ENCODE measurements around the gene TNIP3.

Gene TNIP3

GRCh38 chr4:121146530-121146929 is 17.6 kb downstream of the TNIP3 start:
- Histone ChIP-seq H3K27me3 (ENCODE audit: low read depth, low read length) (no peaks in the 10 kb centered on the region), H3K4me3 (ENCODE audit: low read length) (no peak overlapping the region), H3K9me3 (ENCODE audit: insufficient read depth, low read length) (no peaks in the 10 kb centered on the region), H3K27ac (ENCODE audit: low read length) (no peak overlapping the region), H3K4me1 (ENCODE audit: low read length) (peaks cover 6% of the 10 kb centered on the region; the same call in 1 of the 2 replicates), H2AFZ (ENCODE audit: low read depth, low read length) (no peak overlapping the region), H3K4me2 (ENCODE audit: low read length) (no peak overlapping the region), H3K36me3 (replicated peaks; ENCODE audit: low read depth, low read length) (no peaks in the 10 kb centered on the region), H3K9ac (ENCODE audit: low read length) (no peak overlapping the region), H3K79me2 (ENCODE audit: low read length) (no peaks in the 10 kb centered on the region), H4K20me1 (ENCODE audit: insufficient read depth, low read length) (no peaks in the 10 kb centered on the region)
- no peak for TF ChIP-seq EZH2phosphoT487 (IDR thresholded peaks at IDR 0.05; ENCODE audit: low read depth)
- no peak for TF ChIP-seq CTCF (IDR thresholded peaks at IDR 0.05; ENCODE audit: low read depth, low read length)

GRCh38 chr4:121145430-121145829 is 18.7 kb downstream of the TNIP3 start:
- Histone ChIP-seq H3K9ac (ENCODE audit: low read length) (no peak overlapping the region), H3K27ac (ENCODE audit: low read length) (no peak overlapping the region), H3K79me2 (ENCODE audit: low read length) (no peaks in the 10 kb centered on the region), H3K4me3 (ENCODE audit: low read length) (no peak overlapping the region), H3K9me3 (ENCODE audit: insufficient read depth, low read length) (no peaks in the 10 kb centered on the region), H3K36me3 (replicated peaks; ENCODE audit: low read depth, low read length) (no peaks in the 10 kb centered on the region), H2AFZ (ENCODE audit: low read depth, low read length) (no peak overlapping the region), H4K20me1 (ENCODE audit: insufficient read depth, low read length) (no peaks in the 10 kb centered on the region), H3K27me3 (ENCODE audit: low read depth, low read length) (no peaks in the 10 kb centered on the region), H3K4me2 (ENCODE audit: low read length) (no peak overlapping the region), H3K4me1 (ENCODE audit: low read length) (peaks cover 1% of the 10 kb centered on the region; the same call in 1 of the 2 replicates)
- TF ChIP-seq CTCF (IDR thresholded peaks at IDR 0.05; ENCODE audit: low read depth, low read length) (no peak), EZH2phosphoT487 (IDR thresholded peaks at IDR 0.05; ENCODE audit: low read depth) (no peak)

GRCh38 chr4:121144021-121144420 is 20.1 kb downstream of the TNIP3 start:
- Histone ChIP-seq H3K36me3 (replicated peaks; ENCODE audit: low read depth, low read length) (no peaks in the 10 kb centered on the region), H3K27ac (ENCODE audit: low read length) (no peak overlapping the region), H3K4me2 (ENCODE audit: low read length) (no peak overlapping the region), H3K9me3 (ENCODE audit: insufficient read depth, low read length) (no peaks in the 10 kb centered on the region), H3K4me1 (ENCODE audit: low read length) (peaks cover 6% of the 10 kb centered on the region), H4K20me1 (ENCODE audit: insufficient read depth, low read length) (no peaks in the 10 kb centered on the region), H3K27me3 (ENCODE audit: low read depth, low read length) (no peaks in the 10 kb centered on the region), H2AFZ (ENCODE audit: low read depth, low read length) (no peak overlapping the region), H3K79me2 (ENCODE audit: low read length) (no peaks in the 10 kb centered on the region), H3K9ac (ENCODE audit: low read length) (no peak overlapping the region), H3K4me3 (ENCODE audit: low read length) (no peak overlapping the region)
- no peak for TF ChIP-seq EZH2phosphoT487 (IDR thresholded peaks at IDR 0.05; ENCODE audit: low read depth)
- no peak for TF ChIP-seq CTCF (IDR thresholded peaks at IDR 0.05; ENCODE audit: low read depth, low read length)

GRCh38 chr4:121143131-121143530 is 21.0 kb downstream of the TNIP3 start:
- TF ChIP-seq CTCF (IDR thresholded peaks at IDR 0.05; ENCODE audit: low read depth, low read length) (no peak), EZH2phosphoT487 (IDR thresholded peaks at IDR 0.05; ENCODE audit: low read depth) (no peak)
- Histone ChIP-seq H3K4me2 (ENCODE audit: low read length) (no peak overlapping the region), H3K4me3 (ENCODE audit: low read length) (no peak overlapping the region), H3K27me3 (ENCODE audit: low read depth, low read length) (no peaks in the 10 kb centered on the region), H4K20me1 (ENCODE audit: insufficient read depth, low read length) (no peaks in the 10 kb centered on the region), H3K9me3 (ENCODE audit: insufficient read depth, low read length) (no peaks in the 10 kb centered on the region), H3K4me1 (ENCODE audit: low read length) (peaks cover 6% of the 10 kb centered on the region), H2AFZ (ENCODE audit: low read depth, low read length) (no peak overlapping the region), H3K9ac (ENCODE audit: low read length) (no peak overlapping the region), H3K27ac (ENCODE audit: low read length) (no peak overlapping the region), H3K36me3 (replicated peaks; ENCODE audit: low read depth, low read length) (no peaks in the 10 kb centered on the region), H3K79me2 (ENCODE audit: low read length) (no peaks in the 10 kb centered on the region)

All from OCI-LY3 (cell line).